HG03432 (cell line): Measurements from ENCODE around the gene HOXA3.
A peak's percentile ranks its signal among the peaks of the same experiment; 100 is the strongest.

Experiments used
- ATAC-seq: cut with Tn5 transposase; IDR thresholded peaks from one replicate; pipeline ENCODE4 v1.9.1; 2021; ENCODE audit warnings: mild to moderate bottlenecking, moderate library complexity; ENCODE audit not compliant: unreplicated experiment

HOXA3 gene

GRCh38 chr7:27106181-27106900 lies 46.0 kb downstream of the HOXA3 start:
- no peak for ATAC-seq

DNA sequence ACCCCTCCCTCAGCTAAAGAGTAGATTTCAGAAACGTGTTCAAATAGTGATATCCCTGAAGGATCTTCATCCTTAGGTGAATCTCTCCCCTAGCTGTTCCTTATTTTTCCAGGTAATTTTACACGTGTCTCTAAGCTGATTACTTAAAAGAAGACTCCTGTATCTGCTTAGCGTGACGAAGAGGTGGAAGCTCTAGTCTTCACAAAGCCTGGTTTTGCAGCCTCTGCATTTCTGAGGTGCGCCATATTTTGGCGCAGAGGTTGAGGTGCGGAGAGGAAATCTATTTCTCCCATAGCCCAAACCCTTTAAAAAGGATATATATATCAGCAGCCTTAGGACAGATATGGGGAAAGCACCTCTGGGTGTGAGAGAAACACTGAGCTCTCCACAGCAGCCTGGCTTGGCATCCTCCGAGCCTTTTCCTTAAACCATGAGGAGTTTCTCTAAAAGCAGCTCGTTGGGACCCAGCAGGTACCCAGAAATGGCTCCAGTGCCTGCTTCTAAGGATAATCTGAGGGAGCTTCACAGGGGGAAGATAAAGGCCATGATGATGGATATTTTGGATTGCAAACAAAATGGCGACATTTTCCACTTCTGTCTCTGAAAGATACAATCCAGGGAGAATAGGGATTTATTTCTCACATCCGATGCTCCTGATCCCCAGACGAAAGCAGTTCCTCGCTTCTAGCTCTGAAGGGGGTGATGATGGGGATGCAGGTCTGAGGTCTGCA lies 46.9 kb downstream of the HOXA3 start:
- no peak for ATAC-seq

DNA sequence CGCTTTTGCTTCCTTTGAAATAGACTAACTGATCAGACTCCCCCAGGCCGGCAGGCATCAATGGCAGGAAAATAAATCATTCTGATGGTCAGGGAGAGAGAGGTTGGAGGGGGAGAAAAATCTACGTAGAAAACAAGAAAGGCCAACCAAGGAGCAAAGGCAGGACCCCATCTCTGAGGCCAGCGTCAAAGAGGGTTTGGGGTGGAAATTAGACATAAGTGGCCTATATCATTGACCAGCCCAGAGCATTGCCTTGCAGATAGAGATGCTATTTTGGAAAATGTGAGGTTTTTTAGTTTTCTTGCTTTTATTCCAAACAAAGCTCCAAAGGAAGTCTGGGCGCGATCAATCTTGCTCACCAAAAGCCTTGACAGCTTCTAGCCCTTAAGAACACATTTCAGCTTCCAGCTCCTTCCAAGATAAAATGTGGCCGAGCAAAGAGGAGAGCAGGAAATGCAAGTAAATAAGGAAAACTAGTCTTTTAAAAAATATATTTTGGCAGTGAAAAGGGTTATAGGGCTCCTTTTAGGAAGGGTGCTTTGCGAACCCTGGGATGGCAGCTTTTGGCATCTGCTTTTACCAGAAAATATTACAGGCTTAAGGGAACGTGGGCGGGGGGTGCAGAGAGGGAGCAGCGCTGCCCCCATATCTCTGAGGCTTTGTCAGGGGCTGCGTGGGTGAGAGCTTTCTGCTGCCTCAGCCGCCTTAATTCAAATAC lies 47.9 kb downstream of the HOXA3 start:
- no peak for ATAC-seq

- no peak for ATAC-seq
Observed at GRCh38 chr7:27103489-27104226, 48.7 kb downstream of the HOXA3 start.

DNA sequence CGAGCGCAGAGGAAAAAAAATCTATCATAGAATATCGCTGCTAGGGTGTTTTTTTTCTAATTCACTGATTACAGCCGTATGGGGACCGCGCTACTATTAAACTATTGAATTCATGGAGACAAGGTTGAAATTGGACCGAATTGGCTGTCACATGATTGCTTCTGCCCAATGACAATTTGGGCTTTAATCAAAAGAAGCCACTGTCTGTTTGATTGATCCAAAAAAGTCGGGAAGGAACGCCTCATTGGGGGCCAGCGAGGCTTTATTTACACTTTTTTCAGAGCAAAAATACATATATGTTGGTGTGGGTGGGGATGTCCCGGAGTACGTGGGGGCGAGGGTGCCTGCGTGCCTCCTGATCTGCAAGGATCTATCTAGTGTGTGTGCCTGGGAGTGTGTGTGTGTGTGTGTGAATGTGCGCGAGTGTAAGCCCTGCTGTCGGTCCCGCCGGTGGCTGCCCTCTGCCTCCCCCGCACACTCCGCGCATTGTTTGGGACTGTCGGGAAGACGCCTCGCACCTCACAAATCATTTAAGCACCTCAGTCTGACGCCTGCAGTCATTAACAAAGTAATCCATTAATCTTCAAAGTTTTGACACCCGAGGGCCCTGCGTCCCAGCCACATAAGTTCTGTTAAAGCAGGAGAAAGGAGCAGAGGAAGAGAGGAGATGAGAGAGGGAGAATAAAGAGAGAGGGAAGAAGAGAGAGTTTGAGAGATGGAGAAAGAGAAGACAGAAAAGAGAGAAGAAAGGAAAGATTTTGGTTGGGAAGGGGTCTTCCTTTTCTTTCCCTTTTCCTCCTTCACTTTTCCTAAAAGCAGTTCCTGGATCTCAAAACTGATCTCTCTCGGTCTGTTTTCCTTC lies 49.6 kb downstream of the HOXA3 start, which contains the start of gene HOXA2:
Gene HOXA2 (minus strand): TSS at position 103 of the 862 bp plus-strand sequence. CDS start 183 bp downstream, outside the sequence.
- no peak for ATAC-seq

DNA sequence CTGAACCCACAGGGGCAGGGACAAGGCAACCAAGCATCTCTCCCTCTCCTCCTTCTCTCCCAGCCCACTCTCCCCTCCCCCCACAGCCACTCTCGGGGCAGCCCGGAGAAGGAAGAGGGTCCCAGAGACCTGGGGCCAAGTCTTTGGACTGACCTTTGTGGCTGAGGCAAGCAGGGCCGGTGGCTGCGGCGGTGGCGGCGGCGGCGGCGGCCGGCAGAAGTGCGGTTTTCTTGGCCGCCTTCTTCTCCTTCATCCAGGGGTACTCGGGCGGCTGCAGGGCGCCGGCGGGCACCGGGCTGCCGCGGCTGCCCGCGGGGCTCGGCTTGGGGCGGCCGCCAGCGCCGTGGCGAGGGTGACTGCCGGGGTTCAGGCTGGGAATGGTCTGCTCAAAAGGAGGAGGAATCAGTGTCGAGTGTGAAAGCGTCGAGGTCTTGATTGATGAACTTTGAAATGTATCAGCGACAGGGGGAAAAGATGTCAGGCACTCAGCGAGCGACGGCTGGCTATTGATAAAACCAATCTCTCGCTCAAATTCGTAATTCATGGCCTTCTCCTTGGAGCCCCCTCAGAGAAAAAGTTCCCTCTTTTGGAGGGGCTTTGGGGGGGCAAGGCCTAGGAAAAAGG lies 50.3 kb downstream of the HOXA3 start:
- no peak for ATAC-seq

DNA sequence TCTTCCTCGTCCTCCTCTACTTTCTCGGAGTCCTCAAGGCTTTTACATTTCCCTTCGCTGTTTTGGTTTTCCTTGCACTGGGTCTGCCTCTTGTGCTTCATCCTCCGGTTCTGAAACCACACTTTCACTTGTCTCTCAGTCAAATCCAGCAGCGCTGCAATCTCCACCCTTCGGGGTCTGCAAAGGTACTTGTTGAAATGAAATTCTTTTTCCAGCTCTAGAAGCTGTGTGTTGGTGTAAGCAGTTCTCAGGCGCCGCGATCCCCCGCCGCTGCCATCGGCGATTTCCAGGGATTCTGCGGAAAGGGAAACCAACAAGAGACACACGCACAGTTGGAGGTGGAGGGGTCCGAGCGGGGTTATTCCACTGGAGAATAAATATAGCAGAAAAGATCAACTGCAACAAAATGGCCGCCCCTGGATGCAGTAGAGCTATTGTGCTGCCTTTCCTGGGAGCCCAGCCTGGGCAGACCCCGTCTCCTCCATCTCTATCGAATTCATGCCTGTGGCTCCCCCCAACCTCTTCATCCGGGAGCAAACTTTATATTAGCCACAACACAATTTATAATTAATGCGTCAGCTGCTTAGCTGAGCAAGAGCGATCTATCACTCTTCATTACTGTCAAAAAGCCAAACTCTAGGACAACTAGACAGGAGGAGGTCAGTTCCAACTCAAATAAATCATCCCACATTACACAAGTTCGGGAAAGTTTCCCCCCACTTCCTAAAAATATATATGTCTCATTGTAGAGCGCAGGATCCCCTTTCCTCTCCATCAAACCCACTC lies 51.0 kb downstream of the HOXA3 start:
- ATAC-seq, result no peak

DNA sequence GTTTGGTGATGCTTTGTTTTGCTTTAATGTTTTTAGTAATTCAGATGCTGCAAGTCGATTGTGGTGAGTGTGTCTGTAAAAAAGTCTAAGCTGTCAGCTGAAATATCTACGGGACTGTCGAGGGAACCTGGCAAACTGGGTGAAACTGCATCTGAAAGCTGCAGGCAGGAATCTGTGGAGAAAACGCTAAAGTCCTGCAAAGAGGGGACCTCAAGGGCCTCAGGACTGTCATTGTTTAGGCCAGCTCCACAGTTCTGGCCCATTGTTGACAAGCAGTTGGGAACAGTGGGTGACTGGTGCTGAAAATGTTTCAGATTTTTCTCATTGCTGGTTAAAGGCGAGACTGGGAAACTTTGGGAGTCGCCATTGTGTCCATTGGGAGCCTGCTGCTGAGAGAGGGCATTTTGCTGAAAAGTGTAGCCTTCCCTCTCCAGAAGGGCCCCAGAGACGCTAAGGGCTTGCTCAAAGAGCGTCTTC lies 51.7 kb downstream of the HOXA3 start:
- ATAC-seq, result no peak

DNA sequence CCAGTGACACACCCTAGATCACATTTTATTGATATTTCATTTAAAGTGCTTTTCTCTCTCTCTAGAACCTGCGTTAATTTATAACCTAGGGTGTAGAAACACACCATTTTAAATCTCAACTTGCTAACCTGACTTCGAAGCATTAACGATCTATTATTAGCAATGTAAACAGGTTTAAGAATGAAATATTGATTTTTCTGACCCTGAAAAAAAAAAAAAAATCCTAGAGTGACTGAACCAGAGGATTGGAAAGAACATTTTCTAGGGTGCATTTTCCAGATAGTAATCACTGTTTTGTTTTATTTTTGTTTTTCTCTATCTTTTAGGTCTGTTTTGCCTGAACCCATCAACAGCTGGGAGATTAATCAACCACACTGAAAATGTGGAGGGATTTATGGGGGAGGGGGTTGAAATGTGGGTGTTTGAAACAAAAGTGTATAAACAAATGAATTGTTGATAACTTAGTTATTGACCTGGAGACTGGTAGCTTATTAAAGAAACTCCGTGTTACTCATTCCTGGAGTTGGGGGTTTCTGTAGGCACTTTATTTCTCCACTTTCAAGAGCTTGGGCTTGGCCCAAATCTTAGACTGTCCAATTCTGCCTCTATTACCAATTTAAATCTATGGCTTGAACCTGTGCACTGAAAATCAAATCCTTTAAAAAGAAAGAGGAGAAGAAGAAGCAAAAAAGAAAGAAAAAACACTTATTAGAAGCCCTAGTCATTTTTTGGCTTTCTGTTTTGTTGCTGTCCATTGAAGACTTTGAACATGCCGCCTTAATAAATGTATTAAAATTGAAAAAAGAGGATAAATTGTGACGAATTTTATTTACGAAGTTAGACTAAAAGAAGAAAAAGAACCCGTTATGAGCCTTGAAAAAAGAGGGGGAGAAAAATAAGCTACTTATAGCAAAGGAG lies 52.7 kb downstream of the HOXA3 start:
- ATAC-seq, result no peak

DNA sequence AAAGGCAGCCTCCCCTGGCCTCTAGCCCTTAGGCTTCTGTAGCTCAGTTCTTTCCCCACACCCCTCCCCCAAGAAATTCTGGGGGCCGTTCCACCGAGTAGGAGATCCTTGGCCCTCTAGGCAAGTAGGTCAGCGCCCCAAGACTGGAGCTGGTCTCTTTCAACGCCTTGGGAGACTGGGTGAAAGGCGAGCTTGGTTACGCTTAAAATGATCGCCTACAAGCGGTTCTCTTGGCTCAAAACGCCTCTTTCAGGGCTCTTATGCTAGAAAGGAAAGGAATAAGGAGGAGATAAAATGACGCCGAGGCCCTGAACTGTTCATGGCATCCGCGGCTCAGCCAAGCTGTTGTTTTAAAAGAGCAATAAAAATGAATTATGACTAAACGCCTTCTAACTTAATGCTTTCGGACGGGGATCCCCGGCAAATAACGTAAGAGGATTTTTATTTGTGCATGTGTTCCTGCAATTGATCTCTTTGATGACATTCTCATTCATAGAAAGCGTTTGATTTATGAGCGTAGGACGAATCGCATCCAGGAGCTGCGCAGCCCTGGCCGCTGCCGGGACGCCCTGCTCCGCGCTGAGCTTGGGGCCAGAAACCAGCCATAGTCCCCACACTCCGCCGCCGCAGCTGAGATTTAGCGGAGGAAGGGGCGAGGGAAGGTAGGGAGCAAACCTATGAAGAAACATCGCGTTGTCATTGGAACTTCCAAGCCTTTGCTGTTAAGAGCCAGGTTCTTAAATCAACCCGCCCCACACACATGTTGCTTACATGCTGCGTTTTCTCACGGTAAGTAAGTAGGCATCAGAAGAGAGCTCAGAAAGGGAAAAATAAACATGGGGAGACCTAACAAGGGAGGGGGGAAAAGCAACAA lies 53.6 kb downstream of the HOXA3 start:
- ATAC-seq, result no peak

GRCh38 chr7:27097686-27098577 lies 54.5 kb downstream of the HOXA3 start:
- no peak for ATAC-seq

DNA sequence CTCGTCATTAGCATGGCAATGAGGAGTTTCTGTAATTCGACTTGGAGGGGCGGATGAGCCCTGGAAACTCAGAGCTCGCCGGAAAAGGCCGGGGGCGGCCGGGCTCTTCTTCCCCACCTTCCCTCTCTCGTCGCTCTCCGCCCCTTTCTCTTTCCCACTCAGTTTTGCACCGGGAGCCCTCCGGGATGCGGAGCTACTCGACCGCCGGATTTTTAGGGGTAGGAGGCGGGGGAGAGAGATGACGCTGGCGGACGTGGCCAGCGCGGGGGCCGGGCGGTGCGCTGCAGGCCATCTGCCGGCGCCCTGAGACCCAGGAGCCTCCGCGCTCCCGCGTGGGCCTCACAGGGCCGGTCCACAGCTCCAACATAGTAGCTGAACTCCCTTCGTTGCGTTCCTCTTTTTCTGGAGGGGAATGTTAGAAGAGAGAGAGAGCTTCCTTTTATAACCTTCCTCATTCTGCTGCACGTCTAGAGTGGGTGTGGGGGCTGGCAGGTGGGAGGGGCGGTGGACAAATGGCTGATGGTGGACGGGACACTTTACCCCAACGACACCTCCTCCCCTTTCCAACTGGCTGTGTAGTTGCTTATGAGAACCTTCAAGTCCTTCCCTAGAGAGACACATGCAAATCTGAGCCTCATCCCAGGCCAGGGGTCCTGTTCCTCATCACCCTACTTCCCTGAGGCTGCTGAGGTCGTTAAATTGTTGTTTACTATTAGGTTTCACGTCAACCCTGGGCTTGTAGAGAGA lies 55.4 kb downstream of the HOXA3 start:
- no peak for ATAC-seq

GRCh38 chr7:27095897-27096767 lies 56.3 kb downstream of the HOXA3 start, which contains the start of gene HOXA1:
Gene HOXA1, minus strand, starts transcription at chr7:27096000. Its CDS starts 88 bp downstream, at chr7:27095912.
- peak; percentile 92 for ATAC-seq
